Measurements from ENCODE around the gene USE1. TPM values are rescaled to one million over a fixed set of nuclear protein-coding genes. Genes with fewer than 3 reads are reported as not detected.
"Not testable (repeated sequence)": the region's sequence is repeated elsewhere in the genome, so short reads cannot be mapped to it uniquely, and the experiment has no call there.

The USE1 gene
- total RNA-seq, 1 experiment from 2014 or later = 26.2 TPM

GRCh38 chr19:17185590-17185989 is 29.6 kb upstream of the USE1 start:
- Histone ChIP-seq H3K27me3 (ENCODE audit: control insufficient read depth, insufficient read depth, low read length) (no peaks in the 10 kb centered on the region), H3K4me1 (ENCODE audit: control insufficient read depth, insufficient read depth, low read length) (no peaks in the 10 kb centered on the region), H3K4me3 (ENCODE audit: low read depth in 2 of 2, low read length in 2 of 2) (no peak overlapping the region), H3K9me3 (ENCODE audit: control insufficient read depth, insufficient read depth, low read depth, low read length) (no peaks in the 10 kb centered on the region), H3K36me3 (ENCODE audit: control insufficient read depth, insufficient read depth, low read length) (no peaks in the 10 kb centered on the region), H3K27ac (ENCODE audit: low read length) (no peak overlapping the region)
- no peak for ATAC-seq
- no peak for TF ChIP-seq POLR2AphosphoS5 (IDR thresholded peaks at IDR 0.05; ENCODE audit: low read depth, low read length)
- TF ChIP-seq CTCF (IDR thresholded peaks at IDR 0.05) = no peak
- TF ChIP-seq SIN3A (IDR thresholded peaks at IDR 0.05; ENCODE audit: borderline replicate concordance, insufficient read depth, low read depth, low read length) = no peak
- no peak for TF ChIP-seq REST (IDR thresholded peaks at IDR 0.05; ENCODE audit: insufficient read depth in 1 of 2, low read depth in 2 of 2, low read length in 1 of 2)
- no peak for TF ChIP-seq TCF7L2 (IDR thresholded peaks at IDR 0.05; ENCODE audit: low read depth, low read length)
- in situ Hi-C loops (cut with HindIII; ENCODE audit: low pct_unique_long_range_greater_than_20kb, low sequenced_read_pairs) = no loop called here
- no peak for DNase-seq (ENCODE audit: low read depth, low spot score)
- ChIA-PET POLR2A (no interaction called here), CTCF (no interaction called here)
- no TSS peak for BruUV-seq (replicated peaks)
- intact Hi-C loops (cut with micrococcal nuclease; ENCODE audit: unreplicated experiment) = no loop called here

- BruUV-seq (replicated peaks); H3K36me3 ChIP-seq (ENCODE audit: control insufficient read depth, insufficient read depth, low read length); POLR2A ChIA-PET: not testable (repeated sequence)
These were observed 23.4 kb upstream of the USE1 start for GRCh38 chr19:17191736-17192135.

GRCh38 chr19:17192751-17193150 is 22.4 kb upstream of the USE1 start:
- Histone ChIP-seq H3K4me1 (ENCODE audit: control insufficient read depth, insufficient read depth, low read length) (no peaks in the 10 kb centered on the region), H3K9me3 (ENCODE audit: control insufficient read depth, insufficient read depth, low read depth, low read length) (no peaks in the 10 kb centered on the region), H3K27me3 (ENCODE audit: control insufficient read depth, insufficient read depth, low read length) (no peaks in the 10 kb centered on the region), H3K36me3 (ENCODE audit: control insufficient read depth, insufficient read depth, low read length) (no peaks in the 10 kb centered on the region; the same call in 1 of the 2 replicates), H3K4me3 (ENCODE audit: low read depth in 2 of 2, low read length in 2 of 2) (no peak overlapping the region), H3K27ac (ENCODE audit: low read length) (no peak overlapping the region)
- ChIA-PET CTCF (no interaction called here), POLR2A (no interaction called here)
- intact Hi-C loops (cut with micrococcal nuclease; ENCODE audit: unreplicated experiment) (no loop called here), in situ Hi-C loops (cut with HindIII; ENCODE audit: low pct_unique_long_range_greater_than_20kb, low sequenced_read_pairs) (no loop called here)
- DNase-seq (ENCODE audit: low read depth, low spot score) (no peak), ATAC-seq (no peak)
- no TSS peak for BruUV-seq (replicated peaks)
- no peak for TF ChIP-seq SIN3A (IDR thresholded peaks at IDR 0.05; ENCODE audit: borderline replicate concordance, insufficient read depth, low read depth, low read length)
- TF ChIP-seq REST (IDR thresholded peaks at IDR 0.05; ENCODE audit: insufficient read depth in 1 of 2, low read depth in 2 of 2, low read length in 1 of 2) = no peak

More at GRCh38 chr19:17191736-17192135, 23.4 kb upstream of the USE1 start:
- DNase-seq (ENCODE audit: low read depth, low spot score); H3K4me1 ChIP-seq (ENCODE audit: control insufficient read depth, insufficient read depth, low read length); in situ Hi-C loops (cut with HindIII; ENCODE audit: low pct_unique_long_range_greater_than_20kb, low sequenced_read_pairs); CTCF ChIA-PET; H3K9me3 ChIP-seq (ENCODE audit: control insufficient read depth, insufficient read depth, low read depth, low read length); H3K27me3 ChIP-seq (ENCODE audit: control insufficient read depth, insufficient read depth, low read length); ATAC-seq; H3K27ac ChIP-seq (ENCODE audit: low read length); H3K4me3 ChIP-seq (ENCODE audit: low read depth in 2 of 2, low read length in 2 of 2); intact Hi-C loops (cut with micrococcal nuclease; ENCODE audit: unreplicated experiment): not testable (repeated sequence)

Measured in Panc1 (cell line).